Occipital lobe (tissue), 2 donors: ENCODE measurements around the gene CTBP2. TPM values are rescaled to one million over a fixed set of nuclear protein-coding genes. Genes with fewer than 3 reads are reported as not detected.
"Not testable (repeated sequence)": the region's sequence is repeated elsewhere in the genome, so short reads cannot be mapped to it uniquely, and the experiment has no call there.

ENCODE experiments used
- DNase-seq: peaks from one replicate; lab custom pipeline; 2025; lab: John Stamatoyannopoulos, UW
- total RNA-seq: library from RNA; depleted of rRNA; stranded (reverse); fragments of >200 nt; gene quantifications from one replicate; pipeline ENCODE4 v1.2.3, GENCODE V29; 2014

CTBP2 gene
- total RNA-seq, 1 donor from 2014 or later = 52.9 TPM

- DNase-seq = no peak
Observed at GRCh38 chr10:125064681-125065492, 95.5 kb downstream of the CTBP2 start.

GRCh38 chr10:125063256-125063925 is 97.0 kb downstream of the CTBP2 start:
- DNase-seq = no peak

GRCh38 chr10:125062914-125063230 is 97.5 kb downstream of the CTBP2 start:
- no peak for DNase-seq

GRCh38 chr10:125062227-125062913 is 98.0 kb downstream of the CTBP2 start:
- no peak for DNase-seq

GRCh38 chr10:125061557-125062226 is 98.7 kb downstream of the CTBP2 start:
- DNase-seq = no peak

- DNase-seq = peak; percentile 64
Observed at GRCh38 chr10:125060826-125061556, 99.4 kb downstream of the CTBP2 start.

GRCh38 chr10:125060482-125060825 is 99.9 kb downstream of the CTBP2 start:
- DNase-seq = peak; percentile 38

GRCh38 chr10:125060026-125060425 is 100.3 kb downstream of the CTBP2 start:
- peak; percentile 11 for DNase-seq

- DNase-seq = not testable (repeated sequence)
Observed at GRCh38 chr10:125059348-125059747, 101.0 kb downstream of the CTBP2 start.

- peak; percentile 66 for DNase-seq
Observed at GRCh38 chr10:125057158-125058001, 103.0 kb downstream of the CTBP2 start.

GRCh38 chr10:125056161-125057132 is 103.9 kb downstream of the CTBP2 start:
- no peak for DNase-seq

- DNase-seq = no peak
Observed at GRCh38 chr10:125055446-125055845, 104.9 kb downstream of the CTBP2 start.

- DNase-seq = no peak
Observed at GRCh38 chr10:125054669-125055268, 105.6 kb downstream of the CTBP2 start.

- no peak for DNase-seq
Observed at GRCh38 chr10:125054216-125054615, 106.1 kb downstream of the CTBP2 start.

- DNase-seq = no peak
Observed at GRCh38 chr10:125052146-125052545, 108.2 kb downstream of the CTBP2 start.

- no peak for DNase-seq
Observed at GRCh38 chr10:125050383-125050782, 110.0 kb downstream of the CTBP2 start.

- DNase-seq = no peak
Observed at GRCh38 chr10:125049216-125049881, 111.0 kb downstream of the CTBP2 start.
